Neural progenitor cell (in vitro differentiated cells): ENCODE measurements around the gene FBXW10B.
"Not testable (repeated sequence)": the region's sequence is repeated elsewhere in the genome, so short reads cannot be mapped to it uniquely, and the experiment has no call there.

Experiments
- EZH2 ChIP-seq: fragments of 200-600 bp; sonication (generic); IDR thresholded peaks from 2 replicates; pipeline ENCODE4 v1.6.1; 2017; ENCODE audit warnings: antibody characterized with exemption, mild to moderate bottlenecking, moderate library complexity
- EZH2phosphoT487 ChIP-seq: fragments of 200-600 bp; sonication (generic); IDR thresholded peaks from 2 replicates; pipeline ENCODE4 v1.6.1; 2017; ENCODE audit warnings: antibody characterized with exemption
- TF ChIP-seq, protein P1 (sequence below): fragments of 200-600 bp; sonication (generic); IDR thresholded peaks from 2 replicates; pipeline ENCODE4 v1.5.1; 2017; ENCODE audit warnings: antibody characterized with exemption, mild to moderate bottlenecking

DNA sequence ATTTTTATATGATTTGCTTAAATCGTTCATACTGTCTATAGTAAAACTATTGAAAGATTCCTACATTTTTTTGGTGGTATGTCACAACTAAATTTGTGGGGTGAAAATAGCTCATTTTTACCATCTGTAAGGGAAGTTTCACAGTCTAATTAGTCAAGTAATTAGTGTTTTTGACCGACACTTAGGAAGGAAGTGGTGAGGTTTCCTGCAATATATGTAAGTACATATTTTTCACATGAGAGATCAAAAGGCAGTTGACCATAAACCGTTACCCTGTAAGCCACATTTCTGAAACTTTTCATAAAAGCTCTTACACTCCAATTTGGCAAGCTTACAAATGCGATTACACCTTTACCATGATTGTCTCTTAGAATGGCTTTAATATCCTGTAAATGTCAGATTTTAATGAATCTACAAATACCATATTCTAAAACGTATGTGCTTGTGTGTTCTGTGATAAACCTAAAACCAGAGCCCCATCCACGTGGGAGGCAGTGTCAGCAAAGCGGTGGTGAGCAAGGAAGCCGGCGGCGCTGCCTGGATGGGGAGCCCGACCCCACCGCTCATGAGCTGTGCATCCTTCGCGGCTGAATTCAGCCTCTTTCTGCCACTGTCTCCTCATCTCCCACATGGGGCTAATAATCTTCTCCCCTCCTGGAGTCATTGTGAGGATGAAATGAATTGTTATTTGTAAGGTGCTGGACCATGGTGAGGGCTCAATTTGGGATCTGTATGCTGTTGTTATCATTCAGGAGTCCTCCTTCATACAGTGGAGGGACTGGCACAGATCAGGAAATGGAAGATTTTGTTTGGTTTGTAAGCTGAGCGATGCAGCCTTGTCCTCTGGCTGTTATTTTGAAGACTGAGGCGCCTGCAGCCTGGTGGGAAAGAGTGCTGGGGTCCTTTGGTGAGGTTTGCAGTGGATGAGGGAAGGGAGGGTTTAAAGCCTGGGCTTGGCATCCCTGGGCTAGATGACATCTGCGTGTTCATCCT, 29.7 kb downstream of the FBXW10B start:
- TF ChIP-seq, protein P1, sequence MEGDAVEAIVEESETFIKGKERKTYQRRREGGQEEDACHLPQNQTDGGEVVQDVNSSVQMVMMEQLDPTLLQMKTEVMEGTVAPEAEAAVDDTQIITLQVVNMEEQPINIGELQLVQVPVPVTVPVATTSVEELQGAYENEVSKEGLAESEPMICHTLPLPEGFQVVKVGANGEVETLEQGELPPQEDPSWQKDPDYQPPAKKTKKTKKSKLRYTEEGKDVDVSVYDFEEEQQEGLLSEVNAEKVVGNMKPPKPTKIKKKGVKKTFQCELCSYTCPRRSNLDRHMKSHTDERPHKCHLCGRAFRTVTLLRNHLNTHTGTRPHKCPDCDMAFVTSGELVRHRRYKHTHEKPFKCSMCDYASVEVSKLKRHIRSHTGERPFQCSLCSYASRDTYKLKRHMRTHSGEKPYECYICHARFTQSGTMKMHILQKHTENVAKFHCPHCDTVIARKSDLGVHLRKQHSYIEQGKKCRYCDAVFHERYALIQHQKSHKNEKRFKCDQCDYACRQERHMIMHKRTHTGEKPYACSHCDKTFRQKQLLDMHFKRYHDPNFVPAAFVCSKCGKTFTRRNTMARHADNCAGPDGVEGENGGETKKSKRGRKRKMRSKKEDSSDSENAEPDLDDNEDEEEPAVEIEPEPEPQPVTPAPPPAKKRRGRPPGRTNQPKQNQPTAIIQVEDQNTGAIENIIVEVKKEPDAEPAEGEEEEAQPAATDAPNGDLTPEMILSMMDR: not testable (repeated sequence)
- TF ChIP-seq EZH2phosphoT487, EZH2: not testable (repeated sequence)
